Epidermal melanocyte (primary cell): ENCODE measurements around the gene PCDHB9.
"Not testable (repeated sequence)": the region's sequence is repeated elsewhere in the genome, so short reads cannot be mapped to it uniquely, and the experiment has no call there.

ENCODE experiments used
- DNase-seq: peaks from one replicate; pipeline ENCODE4 v3.0.0; 2011; ENCODE audit warnings: low spot score; ENCODE audit not compliant: insufficient read length

The PCDHB9 gene

DNA sequence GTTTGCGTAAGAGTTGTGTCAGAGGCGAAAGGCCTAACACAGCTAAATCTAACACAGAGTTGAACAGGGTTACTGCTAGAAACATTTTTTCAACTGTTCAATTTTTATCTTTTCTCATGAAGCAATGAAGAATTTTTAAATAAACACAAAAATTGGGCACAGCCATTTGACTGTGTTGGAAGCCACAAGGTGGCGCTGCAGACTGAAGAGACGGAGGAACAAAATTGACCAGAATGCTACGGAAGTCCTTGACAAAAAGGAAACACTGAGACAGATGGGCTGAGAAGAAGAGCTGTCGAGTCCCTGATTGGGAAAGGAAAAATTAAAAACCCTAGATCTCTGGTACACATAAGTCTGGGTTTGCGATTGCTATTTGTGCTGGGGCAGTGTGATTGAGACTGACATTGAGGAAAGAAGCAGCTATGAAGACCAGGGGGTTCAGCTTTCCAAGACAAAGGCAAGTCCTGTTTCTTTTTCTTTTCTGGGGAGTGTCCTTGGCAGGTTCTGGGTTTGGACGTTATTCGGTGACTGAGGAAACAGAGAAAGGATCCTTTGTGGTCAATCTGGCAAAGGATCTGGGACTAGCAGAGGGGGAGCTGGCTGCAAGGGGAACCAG is at the start of gene PCDHB9:
PCDHB9 (plus strand) TSS at position 265 of the 616 bp plus-strand sequence; CDS start at position 423, 158 bp downstream.
- DNase-seq, result no peak

DNA sequence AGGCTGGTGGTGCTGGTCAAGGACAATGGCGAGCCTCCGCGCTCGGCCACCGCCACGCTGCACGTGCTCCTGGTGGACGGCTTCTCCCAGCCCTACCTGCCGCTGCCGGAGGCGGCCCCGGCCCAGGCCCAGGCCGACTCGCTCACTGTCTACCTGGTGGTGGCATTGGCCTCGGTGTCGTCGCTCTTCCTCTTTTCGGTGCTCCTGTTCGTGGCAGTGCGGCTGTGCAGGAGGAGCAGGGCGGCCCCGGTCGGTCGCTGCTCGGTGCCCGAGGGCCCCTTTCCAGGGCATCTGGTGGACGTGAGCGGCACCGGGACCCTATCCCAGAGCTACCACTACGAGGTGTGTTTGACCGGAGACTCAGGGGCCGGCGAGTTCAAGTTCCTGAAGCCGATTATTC is 49.6 kb upstream of the PCDHB9 start:
- DNase-seq, result not testable (repeated sequence)

DNA sequence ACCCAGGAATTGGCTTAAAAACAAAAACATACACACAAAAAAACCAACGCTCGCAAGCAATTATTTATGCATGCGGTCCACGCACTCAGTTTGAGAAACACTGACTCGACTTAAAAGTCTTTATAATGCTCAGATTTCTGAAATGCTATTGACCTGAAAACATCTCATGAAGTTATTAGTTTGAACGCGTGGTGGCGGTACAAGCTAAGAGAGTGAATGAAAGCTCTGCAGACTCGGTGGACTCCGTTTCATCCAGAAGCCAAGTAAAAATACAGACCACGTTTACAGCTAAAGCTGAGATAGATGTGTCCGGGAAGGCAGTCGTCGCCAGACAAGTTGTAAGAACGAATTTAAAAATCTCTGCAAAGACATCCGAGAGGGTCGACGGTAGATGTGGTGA is 37.1 kb upstream of the PCDHB9 start, which contains the start of gene PCDHB6:
PCDHB6 (plus strand) TSS at position 246 of the 400 bp plus-strand sequence. CDS start 201 bp downstream, outside the sequence.
- DNase-seq, result no peak

DNA sequence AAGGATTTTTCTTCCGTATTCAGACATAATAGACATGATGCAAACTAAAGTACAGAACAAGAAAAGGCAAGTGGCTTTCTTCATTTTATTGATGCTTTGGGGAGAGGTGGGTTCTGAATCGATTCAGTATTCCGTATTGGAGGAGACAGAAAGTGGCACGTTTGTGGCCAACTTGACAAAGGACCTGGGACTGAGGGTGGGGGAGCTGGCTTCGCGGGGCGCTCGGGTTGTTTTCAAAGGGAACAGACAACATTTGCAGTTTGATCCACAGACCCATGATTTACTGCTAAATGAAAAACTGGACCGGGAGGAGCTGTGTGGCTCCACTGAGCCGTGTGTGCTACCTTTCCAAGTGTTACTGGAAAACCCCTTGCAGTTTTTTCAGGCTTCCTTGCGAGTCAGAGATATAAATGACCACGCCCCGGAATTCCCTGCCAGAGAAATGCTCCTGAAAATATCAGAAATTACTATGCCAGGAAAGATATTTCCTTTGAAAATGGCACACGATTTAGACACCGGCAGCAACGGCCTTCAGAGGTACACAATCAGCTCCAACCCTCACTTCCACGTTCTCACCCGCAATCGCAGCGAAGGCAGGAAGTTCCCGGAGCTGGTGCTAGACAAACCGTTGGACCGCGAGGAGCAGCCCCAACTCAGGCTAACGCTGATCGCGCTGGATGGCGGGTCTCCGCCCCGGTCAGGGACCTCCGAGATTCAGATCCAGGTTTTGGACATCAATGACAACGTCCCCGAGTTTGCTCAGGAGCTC is 36.6 kb upstream of the PCDHB9 start:
- no peak for DNase-seq

DNA sequence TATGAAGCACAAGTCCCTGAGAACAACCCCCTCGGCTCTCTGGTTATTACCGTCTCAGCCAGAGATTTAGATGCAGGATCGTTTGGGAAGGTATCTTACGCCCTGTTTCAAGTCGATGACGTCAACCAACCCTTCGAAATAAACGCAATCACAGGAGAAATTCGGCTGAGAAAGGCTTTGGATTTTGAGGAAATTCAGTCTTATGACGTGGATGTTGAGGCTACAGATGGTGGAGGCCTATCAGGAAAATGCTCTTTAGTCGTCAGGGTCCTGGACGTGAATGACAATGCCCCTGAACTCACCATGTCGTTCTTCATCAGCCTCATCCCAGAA is 36.0 kb upstream of the PCDHB9 start:
- no peak for DNase-seq

DNA sequence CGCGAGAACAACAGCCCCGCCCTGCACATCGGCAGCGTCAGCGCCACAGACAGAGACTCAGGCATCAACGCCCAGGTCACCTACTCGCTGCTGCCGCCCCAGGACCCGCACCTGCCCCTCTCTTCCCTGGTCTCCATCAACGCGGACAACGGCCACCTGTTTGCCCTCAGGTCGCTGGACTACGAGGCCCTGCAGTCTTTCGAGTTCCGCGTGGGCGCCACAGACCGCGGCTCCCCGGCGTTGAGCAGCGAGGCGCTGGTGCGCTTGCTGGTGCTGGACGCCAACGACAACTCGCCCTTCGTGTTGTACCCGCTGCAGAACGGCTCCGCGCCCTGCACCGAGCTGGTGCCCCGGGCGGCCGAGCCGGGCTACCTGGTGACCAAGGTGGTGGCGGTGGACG is 35.3 kb upstream of the PCDHB9 start:
- not testable (repeated sequence) for DNase-seq

DNA sequence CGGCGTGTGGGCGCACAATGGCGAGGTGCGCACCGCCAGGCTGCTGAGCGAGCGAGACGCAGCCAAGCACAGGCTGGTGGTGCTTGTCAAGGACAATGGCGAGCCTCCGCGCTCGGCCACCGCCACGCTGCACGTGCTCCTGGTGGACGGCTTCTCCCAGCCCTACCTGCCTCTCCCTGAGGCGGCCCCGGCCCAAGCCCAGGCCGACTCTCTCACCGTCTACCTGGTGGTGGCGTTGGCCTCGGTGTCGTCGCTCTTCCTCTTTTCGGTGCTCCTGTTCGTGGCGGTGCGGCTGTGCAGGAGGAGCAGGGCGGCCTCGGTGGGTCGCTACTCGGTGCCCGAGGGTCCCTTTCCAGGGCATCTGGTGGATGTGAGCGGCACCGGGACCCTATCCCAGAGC is 34.9 kb upstream of the PCDHB9 start:
- DNase-seq, result not testable (repeated sequence)

DNA sequence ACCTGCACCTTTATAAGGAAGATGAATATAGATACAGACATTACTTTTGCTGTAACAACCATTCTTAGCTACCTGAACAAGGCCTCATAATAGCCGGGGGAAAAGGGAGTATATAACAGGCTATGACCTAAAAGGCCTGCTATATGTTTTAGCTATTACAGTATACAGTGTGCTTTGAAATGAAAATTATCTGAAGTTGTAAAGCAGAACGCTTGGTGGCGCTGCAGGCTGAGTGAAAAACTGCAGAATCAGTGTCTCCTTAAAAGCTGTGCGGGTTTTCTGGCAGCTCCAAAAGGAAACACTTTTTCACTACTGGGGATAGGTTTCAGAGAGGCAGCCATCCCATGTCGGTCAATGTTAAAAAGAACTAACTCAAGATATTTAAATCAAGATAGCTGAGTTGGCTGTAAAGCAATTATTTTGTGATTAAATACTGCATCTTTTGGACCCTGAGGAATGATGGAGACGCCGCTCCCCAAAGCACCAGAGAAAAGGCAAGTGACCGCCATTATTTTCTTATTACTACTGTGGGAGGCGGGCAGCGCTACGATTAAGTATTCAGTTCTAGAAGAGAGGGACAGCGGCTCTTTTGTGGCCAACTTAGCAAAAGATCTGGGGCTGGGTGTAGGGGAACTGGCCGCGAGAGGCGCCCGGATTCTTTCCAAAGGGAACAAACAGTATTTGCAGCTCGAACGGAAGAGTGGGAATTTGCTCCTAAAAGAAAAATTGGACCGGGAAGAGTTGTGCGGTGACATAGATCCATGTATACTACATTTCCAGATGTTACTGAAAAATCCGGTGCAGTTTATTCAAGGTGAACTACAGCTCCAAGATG is 31.2 kb upstream of the PCDHB9 start:
- DNase-seq, result no peak

DNA sequence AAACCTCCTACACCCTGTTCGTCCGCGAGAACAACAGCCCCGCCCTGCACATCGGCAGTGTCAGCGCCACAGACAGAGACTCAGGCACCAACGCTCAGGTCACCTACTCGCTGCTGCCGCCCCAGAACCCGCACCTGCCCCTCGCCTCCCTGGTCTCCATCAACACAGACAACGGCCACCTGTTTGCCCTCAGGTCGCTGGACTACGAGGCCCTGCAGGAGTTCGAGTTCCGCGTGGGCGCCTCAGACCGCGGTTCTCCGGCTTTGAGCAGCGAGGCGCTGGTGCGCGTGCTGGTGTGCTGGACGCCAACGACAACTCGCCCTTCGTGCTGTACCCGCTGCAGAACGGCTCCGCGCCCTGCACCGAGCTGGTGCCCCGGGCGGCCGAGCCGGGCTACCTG is 29.6 kb upstream of the PCDHB9 start:
- DNase-seq, result not testable (repeated sequence)

DNA sequence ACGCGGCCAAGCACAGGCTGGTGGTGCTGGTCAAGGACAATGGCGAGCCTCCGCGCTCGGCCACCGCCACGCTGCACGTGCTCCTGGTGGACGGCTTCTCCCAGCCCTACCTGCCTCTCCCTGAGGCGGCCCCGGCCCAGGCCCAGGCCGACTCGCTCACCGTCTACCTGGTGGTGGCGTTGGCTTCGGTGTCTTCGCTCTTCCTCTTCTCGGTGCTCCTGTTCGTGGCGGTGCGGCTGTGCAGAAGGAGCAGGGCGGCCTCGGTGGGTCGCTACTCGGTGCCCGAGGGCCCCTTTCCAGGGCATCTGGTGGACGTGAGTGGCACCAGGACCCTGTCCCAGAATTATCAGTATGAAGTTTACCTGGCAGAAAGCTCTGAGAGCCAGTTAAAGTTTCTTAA is 29.1 kb upstream of the PCDHB9 start:
- DNase-seq, result not testable (repeated sequence)

DNA sequence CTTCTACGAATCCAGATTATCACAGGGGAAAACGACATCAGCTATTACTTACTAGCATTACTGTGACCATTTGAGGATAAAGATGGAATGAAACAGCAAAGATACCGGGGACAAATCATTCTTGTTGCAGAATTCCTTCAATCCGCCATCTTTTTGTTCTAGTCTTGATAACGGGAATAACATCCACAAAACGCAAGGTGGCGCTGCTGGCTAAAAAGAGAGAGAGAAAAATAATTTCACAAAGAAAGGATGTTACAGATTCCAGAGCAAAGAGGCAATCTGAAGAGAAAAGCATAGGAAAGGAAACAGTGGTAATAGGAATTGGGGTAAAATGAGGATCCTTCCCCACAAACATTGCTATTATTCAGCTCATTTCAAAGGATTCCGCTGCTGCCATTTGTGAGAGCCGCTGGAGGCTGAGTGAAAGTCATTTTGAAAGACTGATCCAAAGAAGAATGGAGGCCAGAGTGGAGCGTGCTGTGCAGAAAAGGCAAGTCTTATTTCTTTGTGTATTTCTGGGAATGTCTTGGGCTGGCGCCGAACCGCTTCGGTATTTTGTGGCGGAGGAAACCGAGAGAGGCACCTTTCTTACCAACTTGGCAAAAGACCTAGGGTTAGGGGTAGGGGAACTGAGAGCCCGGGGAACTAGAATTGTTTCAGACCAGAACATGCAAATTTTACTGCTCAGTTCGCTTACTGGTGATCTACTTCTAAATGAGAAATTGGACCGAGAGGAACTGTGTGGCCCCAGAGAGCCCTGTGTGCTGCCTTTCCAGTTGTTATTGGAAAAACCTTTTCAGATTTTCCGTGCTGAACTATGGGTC is 14.4 kb upstream of the PCDHB9 start, which contains the start of gene PCDHB7:
PCDHB7 (plus strand) TSS at position 264 of the 824 bp plus-strand sequence; CDS start at position 456, 192 bp downstream.
- no peak for DNase-seq

DNA sequence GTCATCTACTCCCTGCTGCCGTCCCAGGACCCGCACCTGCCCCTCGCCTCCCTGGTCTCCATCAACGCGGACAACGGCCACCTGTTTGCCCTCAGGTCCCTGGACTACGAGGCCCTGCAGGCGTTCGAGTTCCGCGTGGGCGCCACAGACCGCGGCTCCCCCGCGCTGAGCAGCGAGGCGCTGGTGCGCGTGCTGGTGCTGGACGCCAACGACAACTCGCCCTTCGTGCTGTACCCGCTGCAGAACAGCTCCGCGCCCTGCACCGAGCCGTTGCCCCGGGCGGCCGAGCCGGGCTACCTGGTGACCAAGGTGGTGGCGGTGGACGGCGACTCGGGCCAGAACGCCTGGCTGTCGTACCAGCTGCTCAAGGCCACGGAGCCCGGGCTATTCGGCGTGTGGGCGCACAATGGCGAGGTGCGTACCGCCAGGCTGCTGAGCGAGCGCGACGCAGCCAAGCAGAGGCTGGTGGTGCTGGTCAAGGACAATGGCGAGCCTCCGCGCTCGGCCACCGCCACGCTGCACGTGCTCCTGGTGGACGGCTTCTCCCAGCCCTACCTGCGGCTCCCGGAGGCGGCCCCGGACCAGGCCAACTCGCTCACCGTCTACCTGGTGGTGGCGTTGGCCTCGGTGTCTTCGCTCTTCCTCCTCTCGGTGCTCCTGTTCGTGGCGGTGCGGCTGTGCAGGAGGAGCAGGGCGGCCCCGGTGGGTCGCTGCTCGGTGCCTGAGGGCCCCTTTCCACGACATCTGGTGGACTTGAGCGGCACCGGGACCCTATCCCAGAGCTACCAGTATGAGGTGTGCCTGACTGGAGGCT is 12.5 kb upstream of the PCDHB9 start:
- DNase-seq, result not testable (repeated sequence)

DNA sequence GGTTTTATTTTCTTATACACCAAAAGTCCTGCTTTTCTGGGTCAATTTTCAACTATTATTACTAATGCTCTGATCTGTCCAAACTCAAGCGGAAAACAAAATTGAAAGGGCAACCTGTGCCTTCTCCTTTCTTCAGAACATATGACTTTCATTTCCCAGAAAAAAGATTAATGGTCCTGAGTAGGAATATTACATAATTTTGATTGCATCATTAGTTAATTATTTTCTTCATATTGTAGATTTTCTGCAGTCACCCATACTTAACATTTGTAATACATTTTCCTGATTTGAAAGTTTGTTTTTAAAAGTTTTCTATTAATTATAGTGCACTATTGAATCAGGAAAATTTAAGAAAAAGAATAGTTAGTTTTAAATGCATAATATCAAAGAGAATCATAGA is 11.0 kb upstream of the PCDHB9 start:
- DNase-seq, result no peak

DNA sequence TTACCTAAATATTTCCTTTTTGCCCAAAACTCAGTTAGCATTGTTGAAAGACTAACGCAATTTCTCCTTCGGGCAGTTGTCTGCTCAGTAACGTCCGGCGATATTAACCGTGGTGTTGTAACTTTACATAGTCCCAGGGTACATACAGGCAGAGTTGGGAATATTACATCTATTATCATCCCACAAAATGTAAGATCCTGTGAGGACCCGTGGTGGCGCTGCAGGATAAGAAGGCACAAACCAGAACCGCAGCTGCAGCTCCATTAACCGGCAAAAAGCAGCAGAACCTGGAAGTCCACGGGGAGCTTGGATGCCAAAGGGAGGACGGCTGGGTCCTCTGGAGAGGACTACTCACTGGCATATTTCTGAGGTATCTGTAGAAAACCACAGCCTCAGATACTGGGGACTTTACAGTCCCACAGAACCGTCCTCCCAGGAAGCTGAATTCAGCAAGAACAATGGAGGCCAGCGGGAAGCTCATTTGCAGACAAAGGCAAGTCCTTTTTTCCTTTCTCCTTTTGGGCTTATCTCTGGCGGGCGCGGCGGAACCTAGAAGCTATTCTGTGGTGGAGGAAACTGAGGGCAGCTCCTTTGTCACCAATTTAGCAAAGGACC is 9.3 kb upstream of the PCDHB9 start, which contains the start of gene PCDHB8:
PCDHB8 (plus strand) TSS at position 214 of the 615 bp plus-strand sequence; CDS start at position 459, 245 bp downstream.
- DNase-seq, result not testable (repeated sequence)

DNA sequence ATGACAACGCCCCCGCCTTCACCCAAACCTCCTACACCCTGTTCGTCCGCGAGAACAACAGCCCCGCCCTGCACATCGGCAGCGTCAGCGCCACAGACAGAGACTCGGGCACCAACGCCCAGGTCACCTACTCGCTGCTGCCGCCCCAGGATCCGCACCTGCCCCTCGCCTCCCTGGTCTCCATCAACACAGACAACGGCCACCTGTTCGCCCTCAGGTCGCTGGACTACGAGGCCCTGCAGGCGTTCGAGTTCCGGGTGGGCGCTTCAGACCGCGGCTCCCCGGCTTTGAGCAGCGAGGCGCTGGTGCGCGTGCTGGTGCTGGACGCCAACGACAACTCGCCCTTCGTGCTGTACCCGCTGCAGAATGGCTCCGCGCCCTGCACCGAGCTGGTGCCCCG is 7.6 kb upstream of the PCDHB9 start:
- not testable (repeated sequence) for DNase-seq

DNA sequence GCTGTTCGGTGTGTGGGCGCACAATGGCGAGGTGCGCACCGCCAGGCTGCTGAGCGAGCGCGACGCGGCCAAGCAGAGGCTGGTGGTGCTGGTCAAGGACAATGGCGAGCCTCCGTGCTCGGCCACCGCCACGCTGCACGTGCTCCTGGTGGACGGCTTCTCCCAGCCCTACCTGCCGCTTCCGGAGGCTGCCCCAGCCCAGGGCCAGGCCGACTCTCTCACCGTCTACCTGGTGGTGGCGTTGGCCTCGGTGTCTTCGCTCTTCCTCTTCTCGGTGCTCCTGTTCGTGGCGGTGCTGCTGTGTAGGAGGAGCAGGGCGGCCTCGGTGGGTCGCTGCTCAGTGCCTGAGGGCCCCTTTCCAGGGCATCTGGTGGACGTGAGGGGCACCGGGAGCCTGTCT is 7.1 kb upstream of the PCDHB9 start:
- DNase-seq, result not testable (repeated sequence)

DNA sequence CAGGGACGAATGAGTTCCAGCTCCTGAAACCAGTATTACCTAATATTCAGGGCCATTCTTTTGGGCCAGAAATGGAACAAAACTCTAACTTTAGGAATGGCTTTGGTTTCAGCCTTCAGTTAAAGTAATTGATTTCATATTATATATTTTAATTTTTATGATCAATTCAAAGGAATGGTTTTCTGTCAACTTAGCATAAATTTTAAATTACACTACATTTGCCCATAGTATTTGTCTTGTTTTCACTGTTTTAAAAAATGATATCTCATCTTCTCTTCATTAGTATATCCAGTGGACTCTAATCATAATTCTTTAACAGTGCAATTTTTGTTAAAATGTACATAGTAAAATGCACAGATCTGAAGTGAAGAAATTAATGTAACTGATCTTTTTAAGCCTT is 6.6 kb upstream of the PCDHB9 start:
- no peak for DNase-seq

DNA sequence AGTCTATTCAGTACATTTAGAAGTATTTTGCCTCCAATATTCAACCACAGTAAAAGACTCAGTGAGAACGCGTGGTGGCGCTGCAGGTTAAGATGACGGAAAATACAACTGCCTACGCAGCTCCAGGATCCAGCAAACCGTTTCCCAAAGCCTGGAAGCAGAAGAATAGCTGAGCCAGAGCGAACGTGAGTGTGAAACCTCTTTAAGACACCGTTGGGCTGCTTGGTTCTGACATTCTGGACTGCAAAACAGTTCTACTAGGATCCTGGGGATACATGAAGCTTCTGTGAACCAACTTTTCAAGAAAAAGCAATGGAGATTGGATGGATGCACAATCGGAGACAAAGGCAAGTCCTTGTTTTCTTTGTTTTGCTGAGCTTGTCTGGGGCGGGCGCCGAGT is 4.7 kb upstream of the PCDHB9 start, which contains the start of gene PCDHB16:
PCDHB16 (plus strand) TSS at position 140 of the 400 bp plus-strand sequence; CDS start at position 313, 173 bp downstream.
- DNase-seq, result no peak

DNA sequence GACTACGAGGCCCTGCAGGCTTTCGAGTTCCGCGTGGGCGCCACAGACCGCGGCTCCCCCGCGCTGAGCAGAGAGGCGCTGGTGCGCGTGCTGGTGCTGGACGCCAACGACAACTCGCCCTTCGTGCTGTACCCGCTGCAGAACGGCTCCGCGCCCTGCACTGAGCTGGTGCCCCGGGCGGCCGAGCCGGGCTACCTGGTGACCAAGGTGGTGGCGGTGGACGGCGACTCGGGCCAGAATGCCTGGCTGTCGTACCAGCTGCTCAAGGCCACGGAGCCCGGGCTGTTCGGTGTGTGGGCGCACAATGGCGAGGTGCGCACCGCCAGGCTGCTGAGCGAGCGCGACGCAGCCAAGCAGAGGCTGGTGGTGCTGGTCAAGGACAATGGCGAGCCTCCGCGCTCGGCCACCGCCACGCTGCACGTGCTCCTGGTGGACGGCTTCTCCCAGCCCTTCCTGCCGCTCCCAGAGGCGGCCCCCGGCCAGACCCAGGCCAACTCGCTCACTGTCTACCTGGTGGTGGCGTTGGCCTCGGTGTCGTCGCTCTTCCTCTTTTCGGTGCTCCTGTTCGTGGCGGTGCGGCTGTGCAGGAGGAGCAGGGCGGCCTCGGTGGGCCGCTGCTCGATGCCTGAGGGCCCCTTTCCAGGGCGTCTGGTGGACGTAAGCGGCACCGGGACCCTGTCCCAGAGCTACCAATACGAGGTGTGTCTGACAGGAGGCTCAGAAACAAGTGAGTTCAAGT is 2.7 kb upstream of the PCDHB9 start:
- not testable (repeated sequence) for DNase-seq
